Endodermal cell (in vitro differentiated cells): ENCODE data around the gene DNAJC10. TPM values are rescaled to one million over a fixed set of nuclear protein-coding genes. Genes with fewer than 3 reads are reported as not detected.

ENCODE experiments used
- DNase-seq: peaks from one replicate; pipeline ENCODE4 v3.0.0-alpha.2; 2017
- H3K27ac ChIP-seq: 2 replicates; pipeline ENCODE4 v1.5.1; 2013; ENCODE audit warnings: mild to moderate bottlenecking, low read depth, low read length, moderate library complexity
- H3K27me3 ChIP-seq: 2 replicates; pipeline ENCODE4 v1.6.1; 2013; ENCODE audit warnings: mild to moderate bottlenecking, low read length, moderate library complexity; ENCODE audit not compliant: insufficient read depth, control insufficient read depth, poor library complexity, severe bottlenecking
- H3K36me3 ChIP-seq: 2 replicates; pipeline ENCODE4 v1.7.0; 2013; ENCODE audit warnings: mild to moderate bottlenecking, low read length, moderate library complexity; ENCODE audit not compliant: control insufficient read depth, insufficient read depth
- H3K4me1 ChIP-seq: one replicate; pipeline ENCODE4 v1.7.0; 2013; ENCODE audit warnings: low read length; ENCODE audit not compliant: control insufficient read depth, insufficient read depth
- H3K4me3 ChIP-seq: 2 replicates; pipeline ENCODE4 v1.5.1; 2013; ENCODE audit warnings: mild to moderate bottlenecking, low read length, moderate library complexity
- H3K9ac ChIP-seq: 2 replicates; pipeline ENCODE4 v1.6.1; 2013; ENCODE audit warnings: mild to moderate bottlenecking, low read length, moderate library complexity; ENCODE audit not compliant: poor library complexity, severe bottlenecking; ENCODE audit errors: extremely low read depth
- H3K9me3 ChIP-seq: 2 replicates; pipeline ENCODE4 v1.6.1; 2013; ENCODE audit warnings: mild to moderate bottlenecking, low read length, moderate library complexity; ENCODE audit not compliant: control insufficient read depth
- H3K27ac Mint-ChIP-seq: 2 replicates; pipeline ENCODE4 v1.8.0; 2020; ENCODE audit warnings: mixed read lengths
- H3K27me3 Mint-ChIP-seq: 2 replicates; pipeline ENCODE4 v1.8.0; 2021; ENCODE audit warnings: mild to moderate bottlenecking, mixed read lengths; ENCODE audit not compliant: insufficient read depth
- H3K36me3 Mint-ChIP-seq: 2 replicates; pipeline ENCODE4 v1.8.0; 2020; ENCODE audit warnings: low read depth, mixed read lengths
- H3K4me1 Mint-ChIP-seq: 2 replicates; pipeline ENCODE4 v1.8.0; 2020; ENCODE audit warnings: mixed read lengths
- H3K4me3 Mint-ChIP-seq: 2 replicates; pipeline ENCODE4 v1.8.0; 2020; ENCODE audit warnings: mild to moderate bottlenecking, moderate library complexity, mixed read lengths
- H3K9me3 Mint-ChIP-seq: 2 replicates; pipeline ENCODE4 v1.8.0; 2020; ENCODE audit warnings: mild to moderate bottlenecking, mixed read lengths
- WGBS, 2 experiments: methylation state at CpG; one replicate each; pipeline versions ENCODE4 v1.1.5 to v1.1.7; 2013; ENCODE audit warnings: missing lambda C conversion rate in 2 of 2, mixed read lengths in 1 of 2; ENCODE audit not compliant: insufficient coverage in 1 of 2, insufficient read length in 1 of 2; 5-methylcytosine and 5-hydroxymethylcytosine counted together
- total RNA-seq, 2 donors: library from RNA; stranded (reverse); fragmentation: NEBNext Ultra II Directional in 1 of 2; extraction: Animal tissue kit (Norgen Biotek cat#: 25700) in 1 of 2; gene quantifications; 2 replicates in 1 of 2; 3 replicates in 1 of 2; pipeline ENCODE4 v1.2.1, GENCODE V29; 2021
- TF ChIP-seq, protein P1 (sequence below): fragments of 200-600 bp; sonication (generic); conservative IDR thresholded peaks from 2 replicates; pipeline ENCODE4 v1.5.0; 2021; ENCODE audit warnings: antibody characterized with exemption, mild to moderate bottlenecking

The DNAJC10 gene
- total RNA-seq, 2 donors from 2014 or later = 212 to 232 TPM

- peaks cover 16% of the 10 kb centered on the region for H3K4me1 Mint-ChIP-seq
- H3K27me3 ChIP-seq = no peaks in the 10 kb centered on the region
- H3K4me3 ChIP-seq = no peak overlapping the region
- H3K27me3 Mint-ChIP-seq = no peaks in the 10 kb centered on the region
- H3K9ac ChIP-seq = no peak overlapping the region
- H3K27ac Mint-ChIP-seq = no peak overlapping the region
- H3K4me3 Mint-ChIP-seq = no peak overlapping the region
- H3K36me3 ChIP-seq = peaks cover 88% of the 10 kb centered on the region
- H3K9me3 Mint-ChIP-seq = no peaks in the 10 kb centered on the region
- TF ChIP-seq, protein P1, sequence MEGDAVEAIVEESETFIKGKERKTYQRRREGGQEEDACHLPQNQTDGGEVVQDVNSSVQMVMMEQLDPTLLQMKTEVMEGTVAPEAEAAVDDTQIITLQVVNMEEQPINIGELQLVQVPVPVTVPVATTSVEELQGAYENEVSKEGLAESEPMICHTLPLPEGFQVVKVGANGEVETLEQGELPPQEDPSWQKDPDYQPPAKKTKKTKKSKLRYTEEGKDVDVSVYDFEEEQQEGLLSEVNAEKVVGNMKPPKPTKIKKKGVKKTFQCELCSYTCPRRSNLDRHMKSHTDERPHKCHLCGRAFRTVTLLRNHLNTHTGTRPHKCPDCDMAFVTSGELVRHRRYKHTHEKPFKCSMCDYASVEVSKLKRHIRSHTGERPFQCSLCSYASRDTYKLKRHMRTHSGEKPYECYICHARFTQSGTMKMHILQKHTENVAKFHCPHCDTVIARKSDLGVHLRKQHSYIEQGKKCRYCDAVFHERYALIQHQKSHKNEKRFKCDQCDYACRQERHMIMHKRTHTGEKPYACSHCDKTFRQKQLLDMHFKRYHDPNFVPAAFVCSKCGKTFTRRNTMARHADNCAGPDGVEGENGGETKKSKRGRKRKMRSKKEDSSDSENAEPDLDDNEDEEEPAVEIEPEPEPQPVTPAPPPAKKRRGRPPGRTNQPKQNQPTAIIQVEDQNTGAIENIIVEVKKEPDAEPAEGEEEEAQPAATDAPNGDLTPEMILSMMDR = no peak
- H3K36me3 Mint-ChIP-seq = peaks cover 63% of the 10 kb centered on the region
- H3K4me1 ChIP-seq = no peaks in the 10 kb centered on the region
- no peak for DNase-seq
- H3K9me3 ChIP-seq = no peaks in the 10 kb centered on the region
- 90 to 93% methylated on average over 3 of the region's 3 CpGs for WGBS, 2 experiments
- no peak overlapping the region for H3K27ac ChIP-seq
Measured at GRCh38 chr2:182726473-182726872, 10.4 kb downstream of the DNAJC10 start.

DNA sequence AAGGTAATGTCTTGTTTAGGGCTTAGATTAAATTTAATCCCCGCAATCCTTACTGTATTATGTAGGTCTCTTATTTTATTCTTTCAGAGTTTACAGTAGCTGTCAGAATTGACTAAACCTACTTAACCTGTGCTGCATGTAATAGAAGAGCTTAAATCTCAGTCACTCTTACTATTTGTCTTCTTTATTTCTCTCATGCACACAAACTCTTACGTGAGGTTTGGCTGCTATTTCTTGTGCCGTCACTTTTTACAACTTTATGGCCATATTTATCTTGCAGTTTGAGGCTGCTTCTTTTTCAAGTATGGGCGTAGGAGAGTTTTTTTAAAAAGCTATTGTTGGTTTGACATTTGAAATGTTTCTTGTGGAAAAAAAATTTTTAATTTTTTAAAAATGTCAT lies 12.0 kb downstream of the DNAJC10 start:
- Histone ChIP-seq H3K4me3 (no peak overlapping the region), H3K9me3 (no peaks in the 10 kb centered on the region), H3K27ac (no peak overlapping the region), H3K27me3 (no peaks in the 10 kb centered on the region), H3K36me3 (peaks cover 90% of the 10 kb centered on the region), H3K9ac (no peak overlapping the region), H3K4me1 (no peaks in the 10 kb centered on the region)
- Mint-ChIP-seq H3K4me1 (peaks cover 16% of the 10 kb centered on the region), H3K36me3 (peaks cover 61% of the 10 kb centered on the region), H3K9me3 (no peaks in the 10 kb centered on the region), H3K4me3 (no peak overlapping the region), H3K27me3 (no peaks in the 10 kb centered on the region), H3K27ac (no peak overlapping the region)
- no peak for DNase-seq
- WGBS, 2 experiments = 94 to 100% methylated on average over 1 to 4 of the region's 4 CpGs
- TF ChIP-seq, protein P1 = no peak

DNA sequence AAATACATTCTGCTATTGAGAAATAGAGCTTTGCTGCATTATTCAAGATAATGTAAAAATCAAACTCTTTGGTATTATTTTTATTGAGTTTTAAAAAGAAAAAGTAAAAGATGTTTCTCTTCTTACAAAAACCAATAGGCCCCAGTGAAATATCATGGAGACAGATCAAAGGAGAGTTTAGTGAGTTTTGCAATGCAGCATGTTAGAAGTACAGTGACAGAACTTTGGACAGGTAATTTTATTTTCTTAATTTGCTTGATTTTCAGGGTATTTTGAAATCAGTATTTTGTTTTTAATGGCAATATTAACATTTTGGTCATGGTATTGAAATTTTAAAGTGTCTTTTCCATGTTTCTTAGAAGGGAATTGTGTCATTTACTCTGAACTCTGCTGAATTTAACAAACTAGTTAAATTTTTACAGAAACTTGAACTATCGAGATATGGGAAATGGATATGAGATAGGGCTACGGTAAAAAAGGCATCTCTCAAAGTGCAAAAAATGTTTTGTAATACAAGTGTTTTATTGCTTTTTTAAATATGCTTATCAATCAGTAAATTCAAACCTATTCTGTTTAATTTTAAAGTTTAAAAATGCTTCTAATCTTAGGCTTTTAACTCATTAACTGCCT lies 13.8 kb downstream of the DNAJC10 start:
- 100% methylated on average over 2 of the region's 2 CpGs; no CpG with 5 or more reads in 1 of the 2 experiments for WGBS, 2 experiments
- no peak overlapping the region for H3K9ac ChIP-seq
- peaks cover 58% of the 10 kb centered on the region for H3K36me3 Mint-ChIP-seq
- TF ChIP-seq, protein P1 = no peak
- no peak for DNase-seq
- H3K27ac ChIP-seq = no peak overlapping the region
- no peaks in the 10 kb centered on the region for H3K4me1 ChIP-seq
- H3K27ac Mint-ChIP-seq = no peak overlapping the region
- no peaks in the 10 kb centered on the region for H3K27me3 ChIP-seq
- no peak overlapping the region for H3K4me3 ChIP-seq
- H3K9me3 ChIP-seq = no peaks in the 10 kb centered on the region
- no peaks in the 10 kb centered on the region for H3K9me3 Mint-ChIP-seq
- no peak overlapping the region for H3K4me3 Mint-ChIP-seq
- no peaks in the 10 kb centered on the region for H3K27me3 Mint-ChIP-seq
- peaks cover 90% of the 10 kb centered on the region for H3K36me3 ChIP-seq
- peaks cover 6% of the 10 kb centered on the region for H3K4me1 Mint-ChIP-seq
